HepG2 (cell line): ENCODE results near the gene ALG5. TPM values are rescaled to one million over a fixed set of nuclear protein-coding genes. Genes with fewer than 3 reads are reported as not detected.

Experiments used
- AKAP8 ChIP-seq: sonication (generic); formaldehyde crosslinking; IDR thresholded peaks from 2 replicates; pipeline ENCODE4 v1.5.1; 2020; ENCODE audit warnings: mild to moderate bottlenecking, missing genetic modification reagents
- ATF7-NPFF ChIP-seq: sonication (generic); formaldehyde crosslinking; IDR thresholded peaks from 2 replicates; pipeline ENCODE4 v1.8.1; 2023; ENCODE audit warnings: mild to moderate bottlenecking, low read depth, missing genetic modification reagents, moderate library complexity
- EP300 ChIP-seq, 3 experiments: sonication (generic) in 1 of 3; formaldehyde crosslinking in 1 of 3; IDR thresholded peaks; 2 replicates each; pipeline versions ENCODE4 v1.5.1 to v1.6.1; 2011 to 2020; ENCODE audit warnings: low read depth in 2 of 3, low read length in 2 of 3, borderline replicate concordance in 1 of 3, improper control_type of control experiment in 1 of 3, mild to moderate bottlenecking in 1 of 3, missing genetic modification reagents in 1 of 3, moderate library complexity in 1 of 3
- ESRRA ChIP-seq: sonication (generic); formaldehyde crosslinking; IDR thresholded peaks from 2 replicates; pipeline ENCODE4 v1.5.1; 2020; ENCODE audit warnings: mild to moderate bottlenecking, low read depth, missing genetic modification reagents
- FOXC1 ChIP-seq: sonication (generic); formaldehyde crosslinking; IDR thresholded peaks from 2 replicates; pipeline ENCODE4 v1.8.0; 2022; ENCODE audit warnings: mild to moderate bottlenecking, missing genetic modification reagents, borderline replicate concordance
- HES4 ChIP-seq: sonication (generic); formaldehyde crosslinking; IDR thresholded peaks from 2 replicates; pipeline ENCODE4 v1.9.0; 2021; ENCODE audit warnings: mild to moderate bottlenecking, missing genetic modification reagents, borderline replicate concordance
- PRPF4 ChIP-seq: fragments of 200-400 bp; formaldehyde crosslinking; IDR thresholded peaks from 2 replicates; pipeline ENCODE4 v1.6.1; 2016; ENCODE audit warnings: low read length, low read depth; ENCODE audit not compliant: poor library complexity, severe bottlenecking
- SCMH1 ChIP-seq: sonication (generic); formaldehyde crosslinking; IDR thresholded peaks from 2 replicates; pipeline ENCODE4 v1.9.0; 2021; ENCODE audit warnings: missing genetic modification reagents, mild to moderate bottlenecking, borderline replicate concordance
- SP1 ChIP-seq, 2 experiments: fragments of 450-650 bp in 1 of 2; sonication (generic) in 1 of 2; formaldehyde crosslinking in 1 of 2; IDR thresholded peaks; 2 replicates each; pipeline versions ENCODE4 v1.4.0 to v1.6.1; 2016 to 2020; ENCODE audit warnings: missing genetic modification reagents in 1 of 2
- STAT5B ChIP-seq: sonication (generic); formaldehyde crosslinking; IDR thresholded peaks from 2 replicates; pipeline ENCODE4 v1.4.0; 2020; ENCODE audit warnings: missing genetic modification reagents
- SYNCRIP ChIP-seq: fragments of 200-400 bp; formaldehyde crosslinking; IDR thresholded peaks from 2 replicates; pipeline ENCODE4 v1.6.1; 2018; ENCODE audit warnings: mild to moderate bottlenecking, low read depth, low read length; ENCODE audit not compliant: insufficient read depth
- TBL1XR1 ChIP-seq: fragments of 150-350 bp; IDR thresholded peaks from 2 replicates; pipeline ENCODE4 v1.6.1; 2014; ENCODE audit warnings: borderline replicate concordance, low read length; ENCODE audit not compliant: partially characterized antibody
- TCF7 ChIP-seq: sonication (generic); IDR thresholded peaks from 2 replicates; pipeline ENCODE4 v1.6.1; 2016; ENCODE audit warnings: antibody characterized with exemption, low read depth
- ZBTB8A ChIP-seq: sonication (generic); formaldehyde crosslinking; IDR thresholded peaks from 2 replicates; pipeline ENCODE4 v1.4.0; 2020; ENCODE audit warnings: mild to moderate bottlenecking, low read depth, missing genetic modification reagents, borderline replicate concordance
- ZNF296 ChIP-seq: sonication (generic); formaldehyde crosslinking; conservative IDR thresholded peaks from 2 replicates; pipeline ENCODE4 v1.5.0; 2020; ENCODE audit warnings: mild to moderate bottlenecking, missing genetic modification reagents
- ZNF430 ChIP-seq: sonication (generic); formaldehyde crosslinking; IDR thresholded peaks from 2 replicates; pipeline ENCODE4 v1.9.0; 2021; ENCODE audit warnings: mild to moderate bottlenecking, missing genetic modification reagents
- ZNF850 ChIP-seq: sonication (generic); formaldehyde crosslinking; conservative IDR thresholded peaks from 2 replicates; pipeline ENCODE4 v1.9.0; 2021; ENCODE audit warnings: mild to moderate bottlenecking, missing genetic modification reagents
- ZNF878 ChIP-seq: sonication (generic); formaldehyde crosslinking; IDR thresholded peaks from 2 replicates; pipeline ENCODE4 v1.8.1; 2023; ENCODE audit warnings: mild to moderate bottlenecking, missing genetic modification reagents, moderate library complexity
- ZSCAN31 ChIP-seq: sonication (generic); formaldehyde crosslinking; IDR thresholded peaks from 2 replicates; pipeline ENCODE4 v1.5.0; 2020; ENCODE audit warnings: low read depth, mild to moderate bottlenecking, missing genetic modification reagents
- polyA plus RNA-seq, 8 experiments: library from polyadenylated mRNA; depleted of rRNA in 3 of 8; stranded (reverse) in 7 of 8; unstranded in 1 of 8; fragments of >200 nt; fragmentation: Illumina TruSeq in 4 of 8; extraction: Trizol in 4 of 8; gene quantifications; 2 replicates each; pipeline versions ENCODE4 v1.2.1 to v1.2.3, GENCODE V29; 2011 to 2016; ENCODE audit warnings: low read depth in 4 of 8, missing spikeins in 1 of 8, mixed read lengths in 1 of 8; ENCODE audit not compliant: insufficient read depth in 1 of 8
- total RNA-seq, 5 experiments: library from RNA; depleted of rRNA; stranded (reverse); fragments of >200 nt; fragmentation: Illumina TruSeq; extraction: Trizol; gene quantifications; 2 replicates each; pipeline ENCODE4 v1.2.3, GENCODE V29; 2016; ENCODE audit warnings: low read depth in 1 of 5
- TF ChIP-seq, protein P1 (sequence below): sonication (generic); formaldehyde crosslinking; IDR thresholded peaks from 2 replicates; pipeline ENCODE4 v1.5.0; 2020; ENCODE audit warnings: missing genetic modification reagents
- TF ChIP-seq, protein P2 (sequence below): sonication (generic); formaldehyde crosslinking; IDR thresholded peaks from 2 replicates; pipeline ENCODE4 v1.5.1; 2020; ENCODE audit warnings: missing genetic modification reagents, mild to moderate bottlenecking, borderline replicate concordance
- TF ChIP-seq, protein P3 (sequence below): fragments of 450-650 bp; IDR thresholded peaks from 2 replicates; pipeline ENCODE4 v1.6.1; 2016
- TF ChIP-seq, protein P4 (sequence below): sonication (generic); formaldehyde crosslinking; IDR thresholded peaks from 2 replicates; pipeline ENCODE4 v1.5.1; 2020; ENCODE audit warnings: missing genetic modification reagents, mild to moderate bottlenecking, borderline replicate concordance

The ALG5 gene
- total and polyA plus RNA-seq, 2 of the 13 experiments (the other 11 are each of a cell fraction or from before 2014, with no cell fraction given): 27.8 to 51.1 TPM

DNA sequence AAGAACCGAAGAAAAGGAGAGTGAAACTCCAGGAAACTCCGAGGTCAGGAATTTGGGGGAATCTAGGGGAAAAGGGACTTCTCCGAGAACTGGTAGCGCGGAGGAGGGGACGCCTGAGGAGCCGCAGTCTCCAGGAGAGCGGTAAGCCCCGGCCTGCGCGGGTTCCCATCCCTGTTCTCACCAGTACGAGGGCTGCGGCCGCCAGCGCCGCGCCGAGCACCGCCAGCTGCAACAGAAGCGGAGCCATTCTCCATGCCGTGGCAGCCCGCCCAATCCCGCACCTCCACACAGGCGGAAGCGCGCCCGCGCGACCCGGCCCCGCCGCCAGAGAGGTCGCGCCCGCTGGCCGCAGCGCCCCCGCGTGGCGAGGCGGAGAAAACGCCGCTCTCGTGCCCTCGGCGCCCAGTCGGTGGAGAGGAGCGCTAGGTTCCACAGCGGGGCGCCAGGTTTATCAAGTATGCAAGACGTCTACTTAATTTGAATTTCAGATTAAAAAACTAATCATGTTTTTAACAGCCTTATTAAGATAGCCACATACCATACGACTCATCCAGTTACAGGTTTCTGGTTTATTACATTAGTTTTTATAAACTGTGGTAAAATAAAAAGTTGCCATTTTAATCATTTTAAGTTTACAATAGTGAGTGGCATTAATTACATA is at the start of gene ALG5 (continued):
- TF ChIP-seq EP300 (IDR thresholded peaks at IDR 0.05; ENCODE audit: low read depth in 2 of 2, low read length in 2 of 2): 0 out of 4 replicates have a peak, but pooled peaks of 1 of the 2 experiments have one; percentile 21
- TF ChIP-seq EP300 (CRISPR knock-in tag; IDR thresholded peaks at IDR 0.05; ENCODE audit: borderline replicate concordance): no peak
- no peak for TF ChIP-seq TBL1XR1
- peak; percentile 93 for TF ChIP-seq ATF7-NPFF (CRISPR knock-in tag)
- peak; percentile 72; the same call in 1 of the 2 replicates for TF ChIP-seq ZSCAN31 (CRISPR knock-in tag)
- TF ChIP-seq ZNF430 (CRISPR knock-in tag): peak; percentile 67; the same call in 1 of the 2 replicates
- TF ChIP-seq SCMH1 (CRISPR knock-in tag): no peak
- TF ChIP-seq ZNF296 (CRISPR knock-in tag): no peak
- no peak for TF ChIP-seq PRPF4
- TF ChIP-seq ZBTB8A (CRISPR knock-in tag): no peak
- TF ChIP-seq, protein P1, sequence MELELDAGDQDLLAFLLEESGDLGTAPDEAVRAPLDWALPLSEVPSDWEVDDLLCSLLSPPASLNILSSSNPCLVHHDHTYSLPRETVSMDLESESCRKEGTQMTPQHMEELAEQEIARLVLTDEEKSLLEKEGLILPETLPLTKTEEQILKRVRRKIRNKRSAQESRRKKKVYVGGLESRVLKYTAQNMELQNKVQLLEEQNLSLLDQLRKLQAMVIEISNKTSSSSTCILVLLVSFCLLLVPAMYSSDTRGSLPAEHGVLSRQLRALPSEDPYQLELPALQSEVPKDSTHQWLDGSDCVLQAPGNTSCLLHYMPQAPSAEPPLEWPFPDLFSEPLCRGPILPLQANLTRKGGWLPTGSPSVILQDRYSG (CRISPR knock-in tag): no peak
- TF ChIP-seq AKAP8: no peak
- no peak for TF ChIP-seq ZNF878 (CRISPR knock-in tag)
- TF ChIP-seq, protein P2, sequence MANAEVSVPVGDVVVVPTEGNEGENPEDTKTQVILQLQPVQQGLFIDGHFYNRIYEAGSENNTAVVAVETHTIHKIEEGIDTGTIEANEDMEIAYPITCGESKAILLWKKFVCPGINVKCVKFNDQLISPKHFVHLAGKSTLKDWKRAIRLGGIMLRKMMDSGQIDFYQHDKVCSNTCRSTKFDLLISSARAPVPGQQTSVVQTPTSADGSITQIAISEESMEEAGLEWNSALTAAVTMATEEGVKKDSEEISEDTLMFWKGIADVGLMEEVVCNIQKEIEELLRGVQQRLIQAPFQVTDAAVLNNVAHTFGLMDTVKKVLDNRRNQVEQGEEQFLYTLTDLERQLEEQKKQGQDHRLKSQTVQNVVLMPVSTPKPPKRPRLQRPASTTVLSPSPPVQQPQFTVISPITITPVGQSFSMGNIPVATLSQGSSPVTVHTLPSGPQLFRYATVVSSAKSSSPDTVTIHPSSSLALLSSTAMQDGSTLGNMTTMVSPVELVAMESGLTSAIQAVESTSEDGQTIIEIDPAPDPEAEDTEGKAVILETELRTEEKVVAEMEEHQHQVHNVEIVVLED (CRISPR knock-in tag): 0 out of 2 replicates have a peak, but pooled peaks have one; percentile 34
- no peak for TF ChIP-seq SP1 (IDR thresholded peaks at IDR 0.05)
- no peak for TF ChIP-seq SP1 (CRISPR knock-in tag; IDR thresholded peaks at IDR 0.05)
- TF ChIP-seq ZNF850 (CRISPR knock-in tag): no peak
- TF ChIP-seq HES4 (CRISPR knock-in tag): 0 out of 2 replicates have a peak, but pooled peaks have one; percentile 50
- no peak for TF ChIP-seq TCF7
- TF ChIP-seq, protein P3, sequence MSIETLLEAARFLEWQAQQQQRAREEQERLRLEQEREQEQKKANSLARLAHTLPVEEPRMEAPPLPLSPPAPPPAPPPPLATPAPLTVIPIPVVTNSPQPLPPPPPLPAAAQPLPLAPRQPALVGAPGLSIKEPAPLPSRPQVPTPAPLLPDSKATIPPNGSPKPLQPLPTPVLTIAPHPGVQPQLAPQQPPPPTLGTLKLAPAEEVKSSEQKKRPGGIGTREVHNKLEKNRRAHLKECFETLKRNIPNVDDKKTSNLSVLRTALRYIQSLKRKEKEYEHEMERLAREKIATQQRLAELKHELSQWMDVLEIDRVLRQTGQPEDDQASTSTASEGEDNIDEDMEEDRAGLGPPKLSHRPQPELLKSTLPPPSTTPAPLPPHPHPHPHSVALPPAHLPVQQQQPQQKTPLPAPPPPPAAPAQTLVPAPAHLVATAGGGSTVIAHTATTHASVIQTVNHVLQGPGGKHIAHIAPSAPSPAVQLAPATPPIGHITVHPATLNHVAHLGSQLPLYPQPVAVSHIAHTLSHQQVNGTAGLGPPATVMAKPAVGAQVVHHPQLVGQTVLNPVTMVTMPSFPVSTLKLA: no peak
- TF ChIP-seq, protein P4, sequence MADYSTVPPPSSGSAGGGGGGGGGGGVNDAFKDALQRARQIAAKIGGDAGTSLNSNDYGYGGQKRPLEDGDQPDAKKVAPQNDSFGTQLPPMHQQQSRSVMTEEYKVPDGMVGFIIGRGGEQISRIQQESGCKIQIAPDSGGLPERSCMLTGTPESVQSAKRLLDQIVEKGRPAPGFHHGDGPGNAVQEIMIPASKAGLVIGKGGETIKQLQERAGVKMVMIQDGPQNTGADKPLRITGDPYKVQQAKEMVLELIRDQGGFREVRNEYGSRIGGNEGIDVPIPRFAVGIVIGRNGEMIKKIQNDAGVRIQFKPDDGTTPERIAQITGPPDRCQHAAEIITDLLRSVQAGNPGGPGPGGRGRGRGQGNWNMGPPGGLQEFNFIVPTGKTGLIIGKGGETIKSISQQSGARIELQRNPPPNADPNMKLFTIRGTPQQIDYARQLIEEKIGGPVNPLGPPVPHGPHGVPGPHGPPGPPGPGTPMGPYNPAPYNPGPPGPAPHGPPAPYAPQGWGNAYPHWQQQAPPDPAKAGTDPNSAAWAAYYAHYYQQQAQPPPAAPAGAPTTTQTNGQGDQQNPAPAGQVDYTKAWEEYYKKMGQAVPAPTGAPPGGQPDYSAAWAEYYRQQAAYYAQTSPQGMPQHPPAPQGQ (CRISPR knock-in tag): no peak
- TF ChIP-seq STAT5B: no peak
- peak; percentile 69; the same call in 1 of the 2 replicates for TF ChIP-seq FOXC1 (CRISPR knock-in tag)
- peak; percentile 55; the same call in 1 of the 2 replicates for TF ChIP-seq ESRRA (CRISPR knock-in tag)
- no peak for TF ChIP-seq SYNCRIP
